ENCODE data around the gene SART1.

Gene SART1

DNA sequence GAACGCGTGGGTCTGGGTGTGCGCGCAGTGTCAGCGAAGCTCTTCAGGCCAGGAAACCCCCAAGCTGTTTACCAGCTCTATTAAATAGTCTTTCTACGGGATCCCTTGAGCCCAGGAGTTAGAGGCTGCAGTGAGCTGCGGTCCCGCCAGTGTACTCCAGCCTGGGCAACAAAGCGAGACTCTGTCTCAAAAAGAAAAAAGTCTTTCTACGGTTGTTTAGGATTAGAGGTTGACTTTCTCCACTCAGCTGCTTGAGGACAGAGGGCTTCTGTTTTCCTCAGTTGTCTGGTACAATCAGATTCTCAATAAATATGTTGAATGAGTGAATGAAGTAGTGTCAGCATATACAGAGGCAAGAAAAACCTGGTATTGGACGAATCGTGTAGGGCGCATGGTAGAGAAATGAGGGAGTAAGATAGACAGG is 619 bp downstream of the SART1 start:
- no peak for ATAC-seq (ENCODE audit: low read depth)
- peaks cover 36% of the 10 kb centered on the region for H3K36me3 ChIP-seq (ENCODE audit: low read depth)
- peak overlapping the region; percentile 45 for H3K27ac ChIP-seq (ENCODE audit: poor library complexity, severe bottlenecking)
- TF ChIP-seq, protein P1, sequence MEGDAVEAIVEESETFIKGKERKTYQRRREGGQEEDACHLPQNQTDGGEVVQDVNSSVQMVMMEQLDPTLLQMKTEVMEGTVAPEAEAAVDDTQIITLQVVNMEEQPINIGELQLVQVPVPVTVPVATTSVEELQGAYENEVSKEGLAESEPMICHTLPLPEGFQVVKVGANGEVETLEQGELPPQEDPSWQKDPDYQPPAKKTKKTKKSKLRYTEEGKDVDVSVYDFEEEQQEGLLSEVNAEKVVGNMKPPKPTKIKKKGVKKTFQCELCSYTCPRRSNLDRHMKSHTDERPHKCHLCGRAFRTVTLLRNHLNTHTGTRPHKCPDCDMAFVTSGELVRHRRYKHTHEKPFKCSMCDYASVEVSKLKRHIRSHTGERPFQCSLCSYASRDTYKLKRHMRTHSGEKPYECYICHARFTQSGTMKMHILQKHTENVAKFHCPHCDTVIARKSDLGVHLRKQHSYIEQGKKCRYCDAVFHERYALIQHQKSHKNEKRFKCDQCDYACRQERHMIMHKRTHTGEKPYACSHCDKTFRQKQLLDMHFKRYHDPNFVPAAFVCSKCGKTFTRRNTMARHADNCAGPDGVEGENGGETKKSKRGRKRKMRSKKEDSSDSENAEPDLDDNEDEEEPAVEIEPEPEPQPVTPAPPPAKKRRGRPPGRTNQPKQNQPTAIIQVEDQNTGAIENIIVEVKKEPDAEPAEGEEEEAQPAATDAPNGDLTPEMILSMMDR (IDR thresholded peaks at IDR 0.05; ENCODE audit: poor library complexity, severe bottlenecking) = no peak
- H3K9me3 ChIP-seq (ENCODE audit: severe bottlenecking) = no peaks in the 10 kb centered on the region
- peaks cover 6% of the 10 kb centered on the region for H3K4me1 ChIP-seq (ENCODE audit: insufficient read depth, poor library complexity, severe bottlenecking)
- H3K27me3 ChIP-seq (ENCODE audit: insufficient read depth, poor library complexity, severe bottlenecking) = no peaks in the 10 kb centered on the region
- peak overlapping the region; percentile 91 for H3K4me3 ChIP-seq (ENCODE audit: severe bottlenecking)
- DNase-seq (ENCODE audit: low spot score) = no peak

DNA sequence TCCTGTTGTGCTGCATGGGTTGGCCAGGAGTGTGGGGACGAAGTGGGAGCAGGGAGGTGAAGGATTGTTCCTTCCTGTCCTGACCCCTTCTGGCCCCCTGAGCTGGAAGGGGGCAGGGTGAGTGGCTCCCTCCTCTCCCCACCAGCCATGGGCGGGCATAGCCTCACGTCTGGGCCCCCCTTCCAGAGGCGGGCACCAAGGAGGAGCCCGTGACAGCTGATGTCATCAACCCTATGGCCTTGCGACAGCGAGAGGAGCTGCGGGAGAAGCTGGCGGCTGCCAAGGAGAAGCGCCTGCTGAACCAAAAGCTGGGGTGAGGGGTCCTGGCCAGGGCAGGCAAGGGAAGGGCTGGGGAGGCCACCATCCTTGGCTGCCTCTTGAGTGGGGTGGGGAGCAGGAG is 3.4 kb downstream of the SART1 start:
- peaks cover 6% of the 10 kb centered on the region for H3K4me1 ChIP-seq (ENCODE audit: insufficient read depth, poor library complexity, severe bottlenecking)
- H3K36me3 ChIP-seq (ENCODE audit: low read depth) = peaks cover 54% of the 10 kb centered on the region
- DNase-seq (ENCODE audit: low spot score) (no peak), ATAC-seq (ENCODE audit: low read depth) (no peak)
- TF ChIP-seq, protein P1 (IDR thresholded peaks at IDR 0.05; ENCODE audit: poor library complexity, severe bottlenecking) = no peak
- no peak overlapping the region for H3K4me3 ChIP-seq (ENCODE audit: severe bottlenecking)
- H3K27me3 ChIP-seq (ENCODE audit: insufficient read depth, poor library complexity, severe bottlenecking) = no peaks in the 10 kb centered on the region
- H3K27ac ChIP-seq (ENCODE audit: poor library complexity, severe bottlenecking) = no peak overlapping the region
- H3K9me3 ChIP-seq (ENCODE audit: severe bottlenecking) = no peaks in the 10 kb centered on the region

DNA sequence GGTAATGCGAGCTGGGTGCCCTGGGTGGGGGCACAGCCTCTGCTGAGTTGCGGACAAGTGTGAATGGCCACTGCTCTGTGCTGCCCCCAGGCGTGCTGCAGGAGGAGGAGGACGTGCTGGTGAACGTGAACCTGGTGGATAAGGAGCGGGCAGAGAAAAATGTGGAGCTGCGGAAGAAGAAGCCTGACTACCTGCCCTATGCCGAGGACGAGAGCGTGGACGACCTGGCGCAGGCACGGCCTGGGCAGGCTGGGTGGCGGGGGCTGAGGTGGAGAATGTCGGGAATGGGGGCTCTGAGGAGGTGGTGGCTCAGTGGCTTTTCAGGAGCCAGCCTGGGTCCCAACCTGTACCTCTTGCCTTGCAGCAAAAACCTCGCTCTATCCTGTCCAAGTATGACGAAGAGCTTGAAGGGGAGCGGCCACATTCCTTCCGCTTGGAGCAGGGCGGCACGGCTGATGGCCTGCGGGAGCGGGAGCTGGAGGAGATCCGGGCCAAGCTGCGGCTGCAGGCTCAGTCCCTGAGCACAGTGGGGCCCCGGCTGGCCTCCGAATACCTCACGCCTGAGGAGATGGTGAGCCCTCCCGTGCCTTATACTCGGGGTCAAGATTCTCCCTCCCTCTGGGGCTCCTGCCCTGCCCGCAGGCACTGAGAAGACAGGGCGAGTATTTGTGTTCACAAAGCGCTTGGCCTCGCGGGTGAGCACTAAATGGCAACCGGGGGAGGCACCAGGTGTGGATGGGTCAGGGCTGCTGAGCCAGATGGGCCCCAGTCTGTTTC is 4.6 kb downstream of the SART1 start:
- H3K27me3 ChIP-seq (ENCODE audit: insufficient read depth, poor library complexity, severe bottlenecking) = no peaks in the 10 kb centered on the region
- H3K9me3 ChIP-seq (ENCODE audit: severe bottlenecking) = no peaks in the 10 kb centered on the region
- no peak for DNase-seq (ENCODE audit: low spot score)
- H3K27ac ChIP-seq (ENCODE audit: poor library complexity, severe bottlenecking) = no peak overlapping the region
- peaks cover 59% of the 10 kb centered on the region for H3K36me3 ChIP-seq (ENCODE audit: low read depth)
- TF ChIP-seq, protein P1 (IDR thresholded peaks at IDR 0.05; ENCODE audit: poor library complexity, severe bottlenecking) = no peak
- ATAC-seq (ENCODE audit: low read depth) = no peak
- peaks cover 6% of the 10 kb centered on the region for H3K4me1 ChIP-seq (ENCODE audit: insufficient read depth, poor library complexity, severe bottlenecking)
- H3K4me3 ChIP-seq (ENCODE audit: severe bottlenecking) = no peak overlapping the region

DNA sequence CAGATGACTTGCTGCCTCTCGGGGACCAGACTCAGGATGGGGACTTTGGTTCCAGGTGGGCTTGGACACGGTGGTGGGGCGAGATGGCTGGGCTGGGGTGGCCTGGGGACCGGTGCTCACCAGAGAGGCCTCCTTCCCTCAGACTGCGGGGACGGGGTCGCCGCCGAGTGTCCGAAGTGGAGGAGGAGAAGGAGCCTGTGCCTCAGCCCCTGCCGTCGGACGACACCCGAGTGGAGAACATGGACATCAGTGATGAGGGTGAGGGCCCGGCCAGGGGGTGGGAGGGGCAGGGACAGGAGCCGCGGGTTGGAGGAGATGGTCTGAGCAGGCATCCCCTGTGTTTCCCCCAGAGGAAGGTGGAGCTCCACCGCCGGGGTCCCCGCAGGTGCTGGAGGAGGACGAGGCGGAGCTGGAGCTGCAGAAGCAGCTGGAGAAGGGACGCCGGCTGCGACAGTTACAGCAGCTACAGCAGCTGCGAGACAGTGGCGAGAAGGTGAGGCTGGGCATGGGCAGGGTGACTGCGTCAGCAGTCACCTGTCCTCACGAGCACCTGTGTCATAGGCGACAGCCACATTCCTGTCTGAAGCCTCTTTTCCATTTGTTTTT is 5.9 kb downstream of the SART1 start:
- peaks cover 59% of the 10 kb centered on the region for H3K36me3 ChIP-seq (ENCODE audit: low read depth)
- ATAC-seq (ENCODE audit: low read depth) (no peak), DNase-seq (ENCODE audit: low spot score) (no peak)
- TF ChIP-seq, protein P1 (IDR thresholded peaks at IDR 0.05; ENCODE audit: poor library complexity, severe bottlenecking) = no peak
- no peaks in the 10 kb centered on the region for H3K9me3 ChIP-seq (ENCODE audit: severe bottlenecking)
- H3K27me3 ChIP-seq (ENCODE audit: insufficient read depth, poor library complexity, severe bottlenecking) = no peaks in the 10 kb centered on the region
- H3K4me3 ChIP-seq (ENCODE audit: severe bottlenecking) = no peak overlapping the region
- no peak overlapping the region for H3K27ac ChIP-seq (ENCODE audit: poor library complexity, severe bottlenecking)
- H3K4me1 ChIP-seq (ENCODE audit: insufficient read depth, poor library complexity, severe bottlenecking) = peaks cover 5% of the 10 kb centered on the region

Measured in RWPE2 (cell line).